HG02571 (cell line): Measurements from ENCODE around the gene SUN5.

Source experiments
- ATAC-seq: cut with Tn5 transposase; IDR thresholded peaks from one replicate; pipeline ENCODE4 v1.9.1; 2021; ENCODE audit warnings: mild to moderate bottlenecking, moderate library complexity; ENCODE audit not compliant: unreplicated experiment

SUN5 gene

DNA sequence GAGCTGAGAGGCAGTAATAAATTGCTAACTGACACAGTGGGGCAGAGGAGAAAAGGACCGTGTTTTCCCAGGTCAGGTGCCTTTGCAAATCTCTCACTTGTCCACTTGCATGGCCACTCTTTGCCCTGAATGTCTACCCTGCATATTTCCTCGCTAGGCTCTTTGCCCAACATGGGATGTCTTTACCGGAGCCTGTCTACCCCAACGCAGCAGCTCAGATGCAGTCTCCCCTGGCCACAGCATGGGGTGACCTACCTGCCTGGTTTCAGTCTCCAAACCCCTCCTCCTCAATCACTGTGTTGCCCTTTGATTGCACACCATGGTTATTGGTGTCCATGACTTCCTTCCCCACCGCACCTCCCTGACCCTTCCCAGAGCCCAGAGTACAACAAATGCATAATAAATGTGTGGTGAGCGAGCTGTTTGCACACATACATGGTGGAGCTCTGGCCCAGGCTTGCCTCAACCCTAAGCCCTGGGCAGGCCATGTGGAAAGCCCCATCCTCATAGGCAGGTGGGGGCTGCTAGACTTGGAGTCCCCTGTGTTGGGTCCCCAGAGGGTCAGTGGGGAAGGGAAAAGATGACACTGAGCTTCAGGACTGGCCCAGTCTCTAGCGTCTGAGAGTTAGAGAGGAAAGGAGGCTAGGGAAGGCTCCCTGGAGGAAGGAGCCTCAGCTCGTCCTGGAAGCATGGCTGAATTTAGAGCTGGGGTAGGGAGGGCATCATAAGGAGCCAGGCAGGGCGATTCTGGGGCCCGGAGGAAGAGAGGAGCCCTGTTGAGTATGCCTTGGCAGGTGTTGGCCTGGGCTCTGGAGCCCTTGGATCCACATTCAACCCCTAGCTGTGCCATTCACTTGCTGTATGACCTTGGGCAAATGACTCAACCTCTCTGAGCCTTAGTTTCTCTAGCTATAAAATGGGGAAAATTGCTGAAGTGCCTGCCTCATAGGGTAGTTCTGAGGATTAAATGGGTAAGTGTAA is 22.8 kb upstream of the SUN5 start:
- ATAC-seq = no peak

DNA sequence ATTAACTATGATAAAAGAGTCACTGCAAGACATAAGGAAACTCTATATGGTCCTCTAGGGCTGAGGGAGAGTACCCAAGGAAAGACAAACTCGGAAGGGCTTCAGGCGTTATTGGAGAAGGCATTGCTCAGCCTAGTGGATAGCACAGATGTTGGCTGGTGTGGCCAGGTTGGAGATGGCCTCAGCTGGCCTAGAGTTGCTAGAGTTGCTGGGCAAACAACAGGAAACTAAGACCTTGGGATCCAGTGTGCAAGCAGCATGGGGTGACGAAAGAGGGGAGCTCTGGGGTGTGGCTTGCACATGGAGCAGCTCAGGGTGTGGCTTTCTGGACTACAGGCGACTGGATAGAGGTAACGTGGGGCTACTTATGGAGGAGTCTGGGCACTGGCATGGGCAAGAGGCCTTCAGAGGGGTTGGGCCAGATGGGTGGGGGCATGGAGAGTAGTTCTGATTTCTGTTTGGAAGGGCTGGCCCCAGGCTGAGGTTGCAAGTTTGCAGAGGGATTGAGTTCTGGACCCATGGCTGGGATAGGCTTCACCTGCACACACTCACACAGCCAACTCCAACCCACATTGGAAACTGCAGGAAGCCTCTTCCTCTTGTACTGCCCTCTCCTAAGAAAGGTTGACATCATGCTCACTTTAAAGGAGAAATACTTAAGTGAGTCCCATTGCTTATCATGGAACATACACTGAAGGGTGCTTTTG is 22.0 kb upstream of the SUN5 start:
- ATAC-seq = no peak

DNA sequence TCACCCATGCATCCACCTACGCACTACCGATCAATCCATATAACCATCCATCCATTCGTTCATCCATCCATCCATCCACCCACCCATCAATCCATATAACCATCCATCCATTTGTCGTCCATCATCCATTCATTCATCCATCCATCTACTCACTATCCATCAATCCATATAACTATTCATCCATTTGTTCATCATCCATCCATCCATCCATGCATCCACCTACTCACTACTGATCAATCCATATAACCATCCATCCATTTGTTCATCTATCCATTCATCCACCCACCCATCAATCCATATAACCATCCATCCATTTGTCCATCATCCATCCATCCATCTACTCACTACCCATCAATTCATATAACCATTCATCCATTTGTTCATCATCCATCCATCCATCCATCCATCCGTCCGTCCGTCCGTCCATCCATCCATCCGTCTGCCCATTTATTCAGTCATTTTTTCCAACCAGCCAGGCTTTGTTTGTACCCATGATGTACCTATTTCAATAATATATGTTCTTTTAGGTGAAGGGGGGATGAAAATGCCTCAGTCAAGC is 21.2 kb upstream of the SUN5 start:
- no peak for ATAC-seq

DNA sequence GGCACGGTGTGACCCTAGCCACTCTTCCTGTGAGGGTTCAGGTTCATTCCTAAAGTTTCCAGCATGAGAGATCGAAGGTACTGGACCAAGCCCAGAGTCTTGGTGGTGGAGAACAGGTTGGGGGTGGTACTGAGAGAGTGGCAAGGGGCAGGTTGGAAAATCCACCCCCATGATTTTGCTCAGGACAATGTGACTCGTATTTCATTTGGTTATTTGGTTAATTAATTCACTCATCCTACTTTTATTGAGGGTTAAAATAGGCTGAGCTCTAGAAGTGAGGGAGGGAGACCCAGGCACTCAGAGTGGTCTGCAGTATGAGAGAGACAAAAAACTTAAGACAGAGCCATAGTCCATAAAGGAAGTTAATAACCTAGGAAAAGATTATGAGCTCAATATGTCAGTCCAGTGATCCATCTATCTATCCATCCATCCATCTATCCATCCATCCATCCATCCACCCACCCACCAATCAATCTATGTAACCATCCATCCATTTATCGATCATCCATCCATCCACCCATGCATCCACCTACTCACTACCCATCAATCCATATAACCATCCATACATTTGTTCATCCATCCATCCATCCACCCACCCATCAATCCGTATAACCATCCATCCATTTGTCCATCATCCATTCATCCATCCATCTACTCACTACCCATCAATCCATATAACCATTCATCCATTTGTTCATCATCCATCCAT is 20.5 kb upstream of the SUN5 start:
- no peak for ATAC-seq

DNA sequence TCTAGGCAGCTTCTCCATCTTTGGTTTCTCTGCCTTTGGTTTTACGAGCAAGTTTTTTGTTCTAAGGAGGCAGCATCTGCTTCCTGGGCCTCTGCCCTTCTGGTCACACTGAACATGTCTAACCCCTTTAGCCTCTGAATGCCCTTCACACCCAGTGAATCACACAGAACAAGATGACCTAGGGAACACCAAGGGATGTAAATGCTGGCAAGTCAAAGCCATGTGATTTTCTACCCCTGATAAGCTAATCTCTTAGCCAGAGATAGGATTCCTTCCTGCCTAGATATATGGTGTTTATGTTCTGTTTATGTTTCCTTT is 20.0 kb upstream of the SUN5 start:
- no peak for ATAC-seq

DNA sequence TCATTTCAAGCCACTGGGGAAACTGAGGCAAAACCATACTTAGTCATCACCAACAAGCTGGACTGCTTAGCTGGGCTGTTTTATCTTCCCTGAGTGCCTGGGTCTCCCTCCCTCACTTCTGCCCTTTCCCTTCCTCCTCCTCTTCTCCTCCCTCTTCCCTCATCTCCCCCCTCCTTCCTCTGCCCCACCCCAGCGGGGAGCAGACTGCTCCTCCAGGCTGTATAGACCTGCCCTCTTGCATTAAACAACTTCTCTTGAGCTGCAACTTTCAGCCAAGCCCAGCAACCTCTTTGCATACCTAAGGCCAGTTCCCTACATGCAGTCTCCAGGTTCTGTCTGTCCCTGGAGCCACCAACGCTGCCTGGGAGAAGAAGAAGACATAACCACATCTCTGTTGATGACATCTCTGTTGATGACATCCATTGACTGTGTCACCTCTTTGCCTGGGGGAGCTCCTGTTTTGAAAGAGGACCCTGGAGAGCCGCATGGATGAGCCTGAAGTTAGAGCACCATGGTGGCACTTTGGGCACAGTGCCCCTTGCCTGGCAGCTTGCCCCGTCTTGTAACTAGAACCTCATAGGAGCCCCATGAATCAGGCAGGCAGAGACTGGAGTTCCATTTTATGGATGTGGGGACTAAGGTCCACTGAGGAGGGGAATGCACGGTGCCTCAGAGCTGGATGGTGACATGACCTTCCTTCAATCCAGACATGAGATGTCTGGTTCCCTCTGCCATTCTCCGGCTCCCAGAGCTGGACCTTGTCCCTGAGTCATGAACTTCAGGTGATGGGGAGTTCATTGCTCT is 19.4 kb upstream of the SUN5 start:
- no peak for ATAC-seq

DNA sequence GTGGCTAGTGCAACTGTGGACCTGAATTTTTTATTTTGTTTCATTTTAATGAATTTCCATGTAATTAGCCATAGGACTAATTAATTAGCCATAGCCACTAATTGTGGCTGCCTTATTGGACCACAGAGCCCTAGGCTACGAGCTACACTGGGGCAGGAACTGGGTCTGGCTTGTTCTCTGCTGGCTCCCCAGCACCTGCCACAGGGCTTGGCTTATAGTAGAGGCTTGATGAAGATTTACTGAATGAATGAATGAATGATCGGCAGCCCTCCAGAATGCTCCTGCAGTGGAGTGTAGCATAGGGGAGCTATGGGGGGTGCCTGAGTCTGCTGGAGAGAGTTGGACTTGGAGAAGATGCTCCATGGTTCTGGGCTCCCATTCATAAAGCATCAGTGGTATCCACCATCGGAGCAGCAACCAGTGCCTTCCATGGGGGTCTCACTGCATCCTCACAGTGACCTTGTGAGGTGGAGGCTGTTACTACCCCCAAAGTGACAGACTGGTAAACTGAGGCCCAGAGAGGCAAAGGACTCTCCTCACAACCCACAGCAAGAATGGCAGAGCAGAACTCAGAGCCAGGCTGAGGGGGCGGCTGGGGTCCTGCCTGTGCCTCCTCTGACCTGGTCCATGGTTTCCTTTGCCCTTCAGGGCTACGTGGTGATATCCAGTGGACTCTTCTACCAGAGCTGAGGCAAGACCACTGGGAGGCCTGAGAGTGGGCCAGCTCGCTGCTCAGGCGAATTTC is 18.6 kb upstream of the SUN5 start:
- ATAC-seq = no peak

DNA sequence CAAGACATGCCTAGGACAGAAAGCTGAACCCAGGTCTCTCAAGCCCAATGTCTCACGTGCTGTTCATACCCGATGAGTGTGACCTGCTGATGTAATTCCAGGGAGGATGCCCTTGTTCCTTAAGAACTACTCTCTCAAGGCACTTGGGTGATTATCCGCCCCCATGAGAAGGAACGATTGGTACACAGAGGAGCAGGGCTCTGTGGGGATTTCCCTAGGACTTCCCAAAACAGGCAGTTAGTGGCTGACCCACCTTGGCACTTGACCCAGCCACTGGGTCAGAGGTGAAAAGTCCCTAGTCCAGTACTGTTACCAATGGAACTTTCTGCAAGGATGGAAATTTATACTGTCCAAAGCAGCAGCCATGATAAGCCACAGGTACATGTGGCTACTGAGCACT is 18.1 kb upstream of the SUN5 start:
- ATAC-seq = no peak

DNA sequence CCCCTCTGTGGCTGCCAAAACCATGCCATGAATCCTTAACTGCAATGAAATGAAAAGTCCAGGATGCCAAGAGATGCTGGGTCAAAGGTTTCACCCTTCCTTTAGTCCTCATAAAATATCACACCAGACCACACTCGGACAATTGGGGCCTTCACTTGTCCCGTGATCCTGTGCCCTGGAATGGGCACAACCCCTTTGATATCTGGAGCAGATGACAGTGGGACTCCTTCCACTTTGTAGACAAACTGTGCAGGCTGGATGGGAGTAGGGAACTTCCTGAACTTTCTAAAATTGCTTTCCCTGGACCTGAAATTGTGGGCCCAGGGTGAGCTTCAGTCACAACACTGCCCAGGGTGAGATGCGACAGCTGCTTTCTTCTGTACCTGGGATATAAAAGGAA is 17.6 kb upstream of the SUN5 start:
- ATAC-seq = no peak

DNA sequence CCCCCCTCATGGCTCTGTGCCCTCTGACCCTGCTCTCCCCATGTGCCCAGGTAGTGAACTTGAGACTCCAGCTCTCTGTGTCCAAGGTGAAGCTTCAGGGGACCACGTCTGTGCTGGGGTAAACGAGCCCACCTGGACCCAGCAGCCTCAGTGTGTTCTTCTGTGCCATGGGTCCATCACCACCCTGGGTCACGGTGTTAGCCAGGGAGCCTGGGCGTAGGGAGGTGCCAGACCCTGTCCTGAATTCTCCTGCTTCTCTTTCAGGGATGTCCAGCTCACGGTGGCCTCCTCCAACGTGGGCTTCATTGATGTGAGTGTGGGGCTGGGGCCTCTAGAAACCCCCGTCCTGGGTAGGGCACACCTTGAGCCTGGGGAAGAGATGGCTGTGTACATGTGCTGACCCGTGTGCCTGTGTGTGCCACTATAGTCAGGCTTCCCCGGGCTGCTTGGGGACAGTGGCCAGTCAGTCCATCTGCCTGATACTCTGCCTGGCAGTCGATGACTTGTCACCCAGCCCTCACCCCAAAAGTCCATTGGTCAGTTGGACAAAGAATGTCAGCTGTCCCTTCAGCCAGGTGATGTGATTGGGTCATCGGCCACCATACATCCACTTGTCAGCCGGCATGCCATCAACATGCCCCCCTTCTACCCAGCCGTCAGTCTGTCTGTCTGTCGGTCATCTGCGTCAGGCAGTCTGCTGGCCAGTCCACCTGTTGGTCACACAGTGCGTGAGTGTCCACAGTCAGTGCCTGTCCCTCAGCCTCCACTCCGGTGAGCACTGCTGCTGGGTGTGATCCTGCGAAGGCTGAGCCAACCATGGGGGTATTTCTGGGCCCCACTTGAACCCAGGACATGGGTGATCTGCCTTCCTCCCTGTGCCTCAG is 16.3 kb upstream of the SUN5 start:
- ATAC-seq = no peak

DNA sequence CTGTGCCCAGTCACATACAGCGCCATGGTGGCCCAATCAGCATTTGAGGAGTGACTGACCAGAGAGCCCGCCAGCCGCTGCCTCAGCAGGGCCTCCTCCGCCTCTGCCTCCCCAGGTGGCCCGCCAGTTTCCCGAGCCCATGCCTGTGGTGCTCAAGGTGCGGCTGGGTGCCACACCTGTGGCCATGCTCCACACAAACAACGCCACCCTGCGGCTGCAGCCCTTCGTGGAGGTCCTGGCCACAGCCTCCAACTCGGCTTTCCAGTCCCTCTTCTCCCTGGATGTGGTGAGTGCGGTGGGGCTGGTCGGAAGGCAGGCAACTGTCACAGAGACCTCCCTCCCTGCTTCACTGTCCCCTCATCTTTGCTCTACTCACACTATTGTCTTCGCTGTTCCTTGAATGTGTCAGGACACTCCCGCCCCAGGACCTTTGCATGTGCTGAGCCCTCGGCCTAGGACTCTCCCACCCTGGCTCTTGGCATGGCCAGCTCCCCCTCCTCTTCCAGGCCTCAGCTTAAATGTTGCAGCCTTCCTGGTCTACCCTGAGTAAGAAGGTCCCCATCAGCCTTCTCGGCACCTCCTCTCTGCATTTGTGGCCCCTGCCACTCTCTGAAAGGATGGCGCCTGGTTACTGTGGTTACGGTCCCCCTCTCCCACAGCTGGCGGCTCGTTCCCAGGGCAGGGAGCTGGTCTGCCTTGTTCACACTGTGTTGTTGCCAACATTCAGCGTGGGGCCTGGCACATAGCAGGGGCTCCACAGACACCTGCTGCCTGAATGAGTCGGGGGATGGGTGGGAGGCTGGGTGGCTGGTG is 15.4 kb upstream of the SUN5 start:
- no peak for ATAC-seq

DNA sequence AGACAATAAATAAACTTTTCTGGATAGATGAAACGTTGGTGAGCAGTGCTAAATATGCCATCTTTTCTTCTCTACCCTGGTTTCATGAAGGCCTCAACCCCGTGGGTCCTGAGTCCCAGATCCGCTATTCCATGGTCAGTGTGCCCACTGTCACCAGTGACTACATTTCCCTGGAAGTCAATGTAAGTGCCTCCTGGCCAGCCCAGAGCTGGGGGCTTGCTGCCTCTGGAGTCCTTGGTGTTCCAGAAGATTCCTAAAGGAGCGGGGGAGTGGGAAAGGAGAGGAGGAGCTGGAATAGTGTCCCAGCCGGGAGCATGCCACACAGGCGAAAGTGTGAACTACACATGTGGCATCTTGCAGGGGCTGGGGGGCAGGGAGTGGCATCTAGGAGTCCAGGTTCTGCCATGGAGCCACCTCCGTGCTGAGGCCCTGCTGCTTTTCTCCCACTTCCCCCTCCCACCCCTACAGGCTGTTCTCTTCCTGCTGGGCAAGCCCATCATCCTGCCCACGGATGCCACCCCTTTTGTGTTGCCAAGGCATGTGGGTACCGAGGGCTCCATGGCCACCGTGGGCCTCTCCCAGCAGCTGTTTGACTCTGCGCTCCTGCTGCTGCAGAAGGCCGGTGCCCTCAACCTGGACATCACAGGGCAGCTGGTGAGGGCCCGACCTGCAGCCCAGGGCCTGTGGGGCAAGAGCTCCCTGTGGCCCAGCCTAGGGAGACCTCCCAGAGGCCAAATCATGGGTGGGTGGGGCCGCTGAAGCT is 14.1 kb upstream of the SUN5 start:
- no peak for ATAC-seq

DNA sequence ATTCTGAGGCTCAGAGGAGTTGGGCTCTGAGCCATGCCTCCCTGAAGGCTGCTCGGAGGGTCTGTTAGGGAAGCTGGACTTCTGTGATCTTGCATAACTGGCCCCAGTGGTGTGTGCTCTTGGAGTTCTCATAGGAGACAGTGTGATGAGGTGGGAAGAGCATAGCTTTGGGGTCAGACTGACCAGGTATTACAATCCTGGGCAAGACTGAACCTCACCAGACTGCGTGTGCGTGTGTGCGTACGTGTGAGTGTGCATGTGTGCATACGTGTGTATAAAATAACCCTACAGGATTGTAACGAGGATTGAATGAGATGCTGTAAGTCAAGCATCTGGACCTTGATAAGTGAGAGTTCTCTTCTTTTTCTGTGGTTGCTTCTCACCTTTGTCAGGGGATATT is 13.3 kb upstream of the SUN5 start:
- no peak for ATAC-seq

DNA sequence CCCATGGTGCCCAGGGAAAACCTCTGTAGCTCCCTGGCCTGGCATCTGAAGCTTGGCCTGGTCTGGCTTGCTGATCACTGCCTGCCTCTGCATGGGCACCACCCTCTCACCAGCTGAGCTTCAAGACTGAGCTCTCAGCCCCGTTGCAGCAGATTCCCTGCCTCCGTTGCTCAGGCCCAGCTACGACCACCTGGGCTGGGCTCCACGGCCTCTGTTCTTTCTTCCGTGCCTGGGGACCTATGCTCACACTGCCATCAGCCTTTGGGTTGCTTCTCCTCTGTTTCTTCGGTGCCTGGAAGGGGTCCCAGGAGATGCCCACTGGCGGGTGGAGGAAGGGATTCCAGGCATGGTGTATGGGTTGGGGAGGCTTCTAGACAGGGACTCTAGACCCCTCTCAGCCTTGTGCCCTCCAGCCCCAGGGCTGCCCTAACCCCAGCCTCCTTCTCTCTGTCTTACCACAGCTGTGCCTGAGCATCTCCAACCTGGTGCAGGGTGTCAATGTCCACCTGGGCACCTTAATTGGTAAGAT is 12.4 kb upstream of the SUN5 start:
- no peak for ATAC-seq

DNA sequence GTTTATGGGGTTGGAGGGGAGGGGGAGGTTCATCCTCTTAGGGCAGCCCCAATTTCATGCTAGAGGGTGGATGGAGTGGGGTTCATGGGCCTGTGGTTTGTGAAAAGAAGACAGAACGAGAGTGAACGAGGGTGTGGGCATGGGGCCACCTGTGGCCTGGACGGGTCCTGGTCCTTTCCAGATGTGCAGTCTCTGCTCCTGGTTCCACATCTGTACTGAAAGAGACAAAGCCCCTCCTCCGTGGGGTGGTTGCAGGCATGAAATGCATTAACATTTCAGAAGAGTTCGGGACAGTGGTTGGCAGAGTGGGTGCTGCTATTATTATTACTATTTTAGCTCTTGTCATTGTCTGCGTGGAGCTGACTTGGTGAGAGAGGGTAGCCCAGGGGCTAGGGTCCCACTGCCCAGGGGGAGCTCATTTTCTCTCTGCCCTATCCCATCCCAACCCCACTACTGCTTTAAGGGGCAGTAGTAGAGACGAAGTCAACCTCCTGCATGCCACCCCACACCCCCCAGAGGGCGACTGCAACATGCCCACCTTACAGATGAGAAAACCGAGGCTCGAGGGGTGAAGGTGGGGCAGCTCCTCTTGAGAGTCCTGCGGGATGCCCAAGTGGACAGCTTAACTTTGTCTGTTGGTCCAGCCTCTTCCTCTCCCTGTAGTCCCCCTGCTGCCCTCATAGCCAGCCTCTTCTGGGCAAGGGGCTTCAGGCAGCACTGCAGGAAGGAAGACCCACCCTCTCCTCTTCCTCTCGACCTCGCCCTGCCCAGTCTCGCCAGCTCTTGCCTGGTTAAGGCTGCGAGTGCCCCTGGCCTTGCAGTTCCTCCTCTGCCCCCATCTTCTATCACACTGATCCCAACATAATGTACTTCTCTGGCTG is 11.7 kb upstream of the SUN5 start:
- ATAC-seq = no peak

DNA sequence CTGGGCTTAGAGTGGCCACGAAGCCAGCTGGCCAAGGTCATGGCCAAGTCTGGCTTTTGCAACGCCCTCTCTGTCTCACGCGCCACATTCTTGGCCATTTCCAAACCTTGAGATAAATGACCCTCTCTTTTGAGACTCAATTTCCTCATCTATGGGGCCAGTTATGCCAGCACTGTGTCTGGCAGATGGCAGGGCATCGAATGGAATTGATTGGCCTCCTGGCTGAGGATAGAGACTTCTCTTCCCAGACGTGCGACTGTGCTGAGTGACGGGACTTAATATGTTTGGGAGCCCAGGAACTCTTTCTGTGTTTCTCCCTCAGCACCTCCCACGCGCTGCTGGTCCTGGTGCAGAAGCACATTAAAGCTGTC is 10.9 kb upstream of the SUN5 start:
- ATAC-seq = no peak
